Gastroesophageal sphincter (tissue), 4 donors: ENCODE measurements around the gene CACNA1F. TPM values are rescaled to one million over a fixed set of nuclear protein-coding genes. Genes with fewer than 3 reads are reported as not detected.

Experiments used
- ATAC-seq: fragments of 150-250 bp; one replicate; pipeline ENCODE4 v1.9.1; 2016; ENCODE audit warnings: mild to moderate bottlenecking, moderate library complexity
- H3K27ac ChIP-seq, 4 donors: fragments of 200-600 bp; sonication (generic) in 3 of 4; 1 replicate in 3 of 4; 2 replicates in 1 of 4; pipeline ENCODE4 v1.5.1; 2016 to 2019
- H3K27me3 ChIP-seq: fragments of 200-600 bp; sonication (generic); one replicate; pipeline ENCODE4 v1.5.1; 2019
- H3K36me3 ChIP-seq, 2 donors: fragments of 200-600 bp; sonication (generic); one replicate each; pipeline ENCODE4 v1.5.1; 2019; ENCODE audit warnings: control low read depth in 1 of 2
- H3K4me1 ChIP-seq, 3 donors: fragments of 200-600 bp; sonication (generic); 1 replicate in 2 of 3; 2 replicates in 1 of 3; pipeline ENCODE4 v1.5.1; 2016 to 2019; ENCODE audit warnings: control low read depth in 2 of 3
- H3K4me3 ChIP-seq, 2 donors: fragments of 200-600 bp; sonication (generic); one replicate each; pipeline ENCODE4 v1.5.1; 2019; ENCODE audit warnings: mild to moderate bottlenecking in 1 of 2, moderate library complexity in 1 of 2
- H3K9me3 ChIP-seq, 3 donors: fragments of 200-600 bp; sonication (generic); one replicate each; pipeline ENCODE4 v1.5.1; 2017 to 2019; ENCODE audit warnings: control low read depth in 2 of 3
- CTCF ChIP-seq, 4 experiments: fragments of 200-600 bp in 2 of 4; fragments of 450-650 bp in 2 of 4; sonication (generic) in 1 of 4; IDR thresholded peaks; one replicate each; pipeline ENCODE4 v1.5.1; 2017 to 2019; ENCODE audit warnings: antibody characterized with exemption in 4 of 4, mild to moderate bottlenecking in 2 of 4, moderate library complexity in 2 of 4
- EP300 ChIP-seq: sonication (generic); formaldehyde crosslinking; IDR thresholded peaks from one replicate; pipeline ENCODE4 v1.6.1; 2017; ENCODE audit warnings: antibody characterized with exemption, mild to moderate bottlenecking
- POLR2A ChIP-seq, 2 donors: fragments of 450-650 bp; IDR thresholded peaks; one replicate each; pipeline ENCODE4 v1.6.1; 2017; ENCODE audit warnings: antibody characterized with exemption in 2 of 2, mild to moderate bottlenecking in 2 of 2, moderate library complexity in 1 of 2
- POLR2AphosphoS5 ChIP-seq: sonication (generic); formaldehyde crosslinking; IDR thresholded peaks from one replicate; pipeline ENCODE4 v1.6.1; 2017; ENCODE audit warnings: antibody characterized with exemption
- WGBS, 2 donors: methylation state at CpG; one replicate each; pipeline ENCODE4 v1.1.5; 2018; ENCODE audit warnings: low coverage in 1 of 2; 5-methylcytosine and 5-hydroxymethylcytosine counted together
- total RNA-seq, 4 donors: library from RNA; depleted of rRNA; stranded (reverse); fragments of >200 nt; gene quantifications; one replicate each; pipeline ENCODE4 v1.1.0, GENCODE V29; 2016

Gene CACNA1F
- total RNA-seq, 4 donors from 2014 or later: 1.7 TPM; not detected in 3

- Histone ChIP-seq H3K36me3 (no peaks in the 10 kb centered on the region), H3K9me3 (no peaks in the 10 kb centered on the region), H3K4me1 (peaks cover 0 to 6% (median 0%) of the 10 kb centered on the region in 3 donors), H3K27ac (no peak overlapping the region), H3K27me3 (peaks cover 9% of the 10 kb centered on the region), H3K4me3 (no peak overlapping the region)
- no peak for ATAC-seq
- 80 to 97% methylated on average over 1 to 6 of the region's 9 CpGs for WGBS, 2 donors
- TF ChIP-seq POLR2A (IDR thresholded peaks at IDR 0.05) (no peak), CTCF (IDR thresholded peaks at IDR 0.05) (no peak)
Measured at GRCh38 chrX:49226946-49227345, 6.2 kb downstream of the CACNA1F start.

GRCh38 chrX:49225858-49226257 lies 7.3 kb downstream of the CACNA1F start:
- TF ChIP-seq POLR2A (IDR thresholded peaks at IDR 0.05) (no peak), CTCF (IDR thresholded peaks at IDR 0.05) (no peak), EP300 (no peak), POLR2AphosphoS5 (no peak)
- Histone ChIP-seq H3K4me3 (no peak overlapping the region), H3K9me3 (no peaks in the 10 kb centered on the region), H3K36me3 (no peaks in the 10 kb centered on the region), H3K27me3 (peaks cover 9% of the 10 kb centered on the region), H3K27ac (no peak overlapping the region), H3K4me1 (peaks cover 0 to 6% (median 0%) of the 10 kb centered on the region in 3 donors)
- 95% methylated on average over 3 of the region's 14 CpGs; no CpG with 5 or more reads in 1 of the 2 donors for WGBS, 2 donors
- ATAC-seq: no peak

GRCh38 chrX:49221868-49222267 lies 11.3 kb downstream of the CACNA1F start:
- no peak for ATAC-seq
- no peak overlapping the region for H3K4me3 ChIP-seq
- TF ChIP-seq CTCF (IDR thresholded peaks at IDR 0.05) (no peak), POLR2AphosphoS5 (no peak), POLR2A (IDR thresholded peaks at IDR 0.05) (no peak), EP300 (no peak)
- H3K4me1 ChIP-seq: no peaks in the 10 kb centered on the region
- no peaks in the 10 kb centered on the region for H3K27me3 ChIP-seq
- 60 to 72% methylated on average over 1 to 2 of the region's 2 CpGs for WGBS, 2 donors
- H3K9me3 ChIP-seq: no peaks in the 10 kb centered on the region
- no peak overlapping the region for H3K27ac ChIP-seq
- H3K36me3 ChIP-seq: no peaks in the 10 kb centered on the region

GRCh38 chrX:49220100-49220499 lies 13.0 kb downstream of the CACNA1F start:
- no peaks in the 10 kb centered on the region for H3K4me1 ChIP-seq
- TF ChIP-seq EP300 (no peak), POLR2AphosphoS5 (no peak), CTCF (IDR thresholded peaks at IDR 0.05) (no peak), POLR2A (IDR thresholded peaks at IDR 0.05) (no peak)

GRCh38 chrX:49214996-49215526 lies 18.1 kb downstream of the CACNA1F start:
- Histone ChIP-seq H3K36me3 (no peaks in the 10 kb centered on the region), H3K4me3 (no peak overlapping the region), H3K4me1 (no peaks in the 10 kb centered on the region), H3K9me3 (no peaks in the 10 kb centered on the region), H3K27ac (no peak overlapping the region), H3K27me3 (peaks cover 1% of the 10 kb centered on the region)
- ATAC-seq: no peak
- 78% methylated on average over 12 of the region's 14 CpGs; no CpG with 5 or more reads in 1 of the 2 donors for WGBS, 2 donors
- TF ChIP-seq POLR2AphosphoS5: no peak
- no peak for TF ChIP-seq EP300
- no peak for TF ChIP-seq CTCF (IDR thresholded peaks at IDR 0.05)
- no peak for TF ChIP-seq POLR2A (IDR thresholded peaks at IDR 0.05)

More at GRCh38 chrX:49220100-49220499, 13.0 kb downstream of the CACNA1F start:
- no peaks in the 10 kb centered on the region for H3K36me3 ChIP-seq
- H3K9me3 ChIP-seq: no peaks in the 10 kb centered on the region
- no peak overlapping the region for H3K4me3 ChIP-seq
- H3K27me3 ChIP-seq: no peaks in the 10 kb centered on the region
- H3K27ac ChIP-seq: no peak overlapping the region
- no peak for ATAC-seq
